K562 (cell line): Measurements from ENCODE around the gene ZNF324B. TPM values are rescaled to one million over a fixed set of nuclear protein-coding genes. Genes with fewer than 3 reads are reported as not detected.

Experiments used
- HNRNPLL ChIP-seq: fragments of 200-400 bp; formaldehyde crosslinking; IDR thresholded peaks from 2 replicates; pipeline ENCODE4 v1.6.1; 2017; ENCODE audit warnings: low read length, low read depth, mild to moderate bottlenecking; ENCODE audit not compliant: poor library complexity, severe bottlenecking
- KLF16 ChIP-seq: IDR thresholded peaks from 2 replicates; pipeline ENCODE4 v1.6.1; 2016; ENCODE audit warnings: antibody characterized with exemption
- NFE2 ChIP-seq: IDR thresholded peaks from 2 replicates; pipeline ENCODE4 v1.6.1; 2014; ENCODE audit warnings: antibody characterized with exemption, low read depth
- RFX1 ChIP-seq: fragments of 450-650 bp; IDR thresholded peaks from 2 replicates; pipeline ENCODE4 v1.6.1; 2016; ENCODE audit warnings: mild to moderate bottlenecking, moderate library complexity
- TCF7L2 ChIP-seq: fragments of 150-350 bp; IDR thresholded peaks from 2 replicates; pipeline ENCODE4 v1.6.1; 2016; ENCODE audit warnings: low read depth, mild to moderate bottlenecking, low read length, moderate library complexity
- ZFPM2 ChIP-seq: fragments of 250-450 bp; sonication (Bioruptor Pico); IDR thresholded peaks from 2 replicates; pipeline ENCODE4 v1.5.1; 2022; ENCODE audit warnings: mild to moderate bottlenecking
- ZNF778 ChIP-seq: fragments of 450-650 bp; formaldehyde crosslinking; IDR thresholded peaks from 2 replicates; pipeline ENCODE4 v1.4.0; 2020; ENCODE audit warnings: mild to moderate bottlenecking, moderate library complexity
- polyA plus RNA-seq, 8 experiments: library from polyadenylated mRNA; depleted of rRNA in 4 of 8; stranded (reverse) in 5 of 8; unstranded in 3 of 8; fragments of >200 nt; fragmentation: Nextera tagmentation in 2 of 8; fragmentation: Illumina TruSeq in 1 of 8; extraction: Ambion mirVana in 2 of 8; extraction: Trizol in 1 of 8; gene quantifications; 2 replicates each; pipeline versions ENCODE4 v1.2.1 to v1.2.3, GENCODE V29; 2011 to 2014; ENCODE audit warnings: inconsistent platforms in 1 of 8, missing spikeins in 1 of 8
- total RNA-seq, 7 experiments: library from RNA; depleted of rRNA in 6 of 7; stranded (reverse); fragments of >200 nt in 6 of 7; fragmentation: Illumina TruSeq in 2 of 7; extraction: Trizol in 2 of 7; gene quantifications; 2 replicates each; pipeline versions ENCODE4 v1.2.1 to v1.2.3, GENCODE V29; 2011 to 2021; ENCODE audit warnings: low replicate concordance in 1 of 7
- TF ChIP-seq, protein P1 (sequence below), 2 experiments: IDR thresholded peaks in 1 of 2; conservative IDR thresholded peaks in 1 of 2; 2 replicates each; pipeline ENCODE4 v1.6.1; 2016; ENCODE audit warnings: low read depth in 2 of 2, mild to moderate bottlenecking in 1 of 2, missing compliant biosample characterization in 1 of 2, missing genetic modification characterization in 1 of 2, moderate library complexity in 1 of 2
- TF ChIP-seq, protein P2 (sequence below): sonication (generic); formaldehyde crosslinking; IDR thresholded peaks from 2 replicates; pipeline ENCODE4 v1.8.0; 2022; ENCODE audit warnings: mild to moderate bottlenecking, missing genetic modification reagents, borderline replicate concordance
- TF ChIP-seq, protein P3 (sequence below): fragments of 200-600 bp; sonication (generic); IDR thresholded peaks from one replicate; pipeline ENCODE4 v1.6.1; 2012; ENCODE audit warnings: mild to moderate bottlenecking, low read depth, low read length, inconsistent platforms

The ZNF324B gene
- total and polyA plus RNA-seq, 9 of the 15 experiments (the other 6 are each of a cell fraction or from before 2014, with no cell fraction given), result 0.20 to 13.5 (median 5.7) TPM

GRCh38 chr19:58451358-58452101, at the start of gene ZNF324B (continued):
- TF ChIP-seq HNRNPLL, result peak; percentile 87
- no peak for TF ChIP-seq KLF16
- TF ChIP-seq, protein P1, sequence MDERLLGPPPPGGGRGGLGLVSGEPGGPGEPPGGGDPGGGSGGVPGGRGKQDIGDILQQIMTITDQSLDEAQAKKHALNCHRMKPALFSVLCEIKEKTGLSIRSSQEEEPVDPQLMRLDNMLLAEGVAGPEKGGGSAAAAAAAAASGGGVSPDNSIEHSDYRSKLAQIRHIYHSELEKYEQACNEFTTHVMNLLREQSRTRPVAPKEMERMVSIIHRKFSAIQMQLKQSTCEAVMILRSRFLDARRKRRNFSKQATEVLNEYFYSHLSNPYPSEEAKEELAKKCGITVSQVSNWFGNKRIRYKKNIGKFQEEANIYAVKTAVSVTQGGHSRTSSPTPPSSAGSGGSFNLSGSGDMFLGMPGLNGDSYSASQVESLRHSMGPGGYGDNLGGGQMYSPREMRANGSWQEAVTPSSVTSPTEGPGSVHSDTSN (CRISPR knock-in tag; IDR thresholded peaks at IDR 0.05; ENCODE audit: low read depth), result no peak
- TF ChIP-seq, protein P1 (tag; conservative IDR thresholded peaks at IDR 0.05; ENCODE audit: low read depth), result peak; percentile 50
- TF ChIP-seq, protein P2, sequence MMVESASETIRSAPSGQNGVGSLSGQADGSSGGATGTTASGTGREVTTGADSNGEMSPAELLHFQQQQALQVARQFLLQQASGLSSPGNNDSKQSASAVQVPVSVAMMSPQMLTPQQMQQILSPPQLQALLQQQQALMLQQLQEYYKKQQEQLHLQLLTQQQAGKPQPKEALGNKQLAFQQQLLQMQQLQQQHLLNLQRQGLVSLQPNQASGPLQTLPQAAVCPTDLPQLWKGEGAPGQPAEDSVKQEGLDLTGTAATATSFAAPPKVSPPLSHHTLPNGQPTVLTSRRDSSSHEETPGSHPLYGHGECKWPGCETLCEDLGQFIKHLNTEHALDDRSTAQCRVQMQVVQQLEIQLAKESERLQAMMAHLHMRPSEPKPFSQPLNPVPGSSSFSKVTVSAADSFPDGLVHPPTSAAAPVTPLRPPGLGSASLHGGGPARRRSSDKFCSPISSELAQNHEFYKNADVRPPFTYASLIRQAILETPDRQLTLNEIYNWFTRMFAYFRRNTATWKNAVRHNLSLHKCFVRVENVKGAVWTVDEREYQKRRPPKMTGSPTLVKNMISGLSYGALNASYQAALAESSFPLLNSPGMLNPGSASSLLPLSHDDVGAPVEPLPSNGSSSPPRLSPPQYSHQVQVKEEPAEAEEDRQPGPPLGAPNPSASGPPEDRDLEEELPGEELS (CRISPR knock-in tag), result peak; percentile 38; the same call in 1 of the 2 replicates
- no peak for TF ChIP-seq NFE2
- TF ChIP-seq TCF7L2, result no peak
- TF ChIP-seq RFX1, result peak; percentile 99
- 0 out of 2 replicates have a peak, but pooled peaks have one; percentile 51 for TF ChIP-seq ZFPM2 (CRISPR knock-in tag)
- TF ChIP-seq, protein P3, sequence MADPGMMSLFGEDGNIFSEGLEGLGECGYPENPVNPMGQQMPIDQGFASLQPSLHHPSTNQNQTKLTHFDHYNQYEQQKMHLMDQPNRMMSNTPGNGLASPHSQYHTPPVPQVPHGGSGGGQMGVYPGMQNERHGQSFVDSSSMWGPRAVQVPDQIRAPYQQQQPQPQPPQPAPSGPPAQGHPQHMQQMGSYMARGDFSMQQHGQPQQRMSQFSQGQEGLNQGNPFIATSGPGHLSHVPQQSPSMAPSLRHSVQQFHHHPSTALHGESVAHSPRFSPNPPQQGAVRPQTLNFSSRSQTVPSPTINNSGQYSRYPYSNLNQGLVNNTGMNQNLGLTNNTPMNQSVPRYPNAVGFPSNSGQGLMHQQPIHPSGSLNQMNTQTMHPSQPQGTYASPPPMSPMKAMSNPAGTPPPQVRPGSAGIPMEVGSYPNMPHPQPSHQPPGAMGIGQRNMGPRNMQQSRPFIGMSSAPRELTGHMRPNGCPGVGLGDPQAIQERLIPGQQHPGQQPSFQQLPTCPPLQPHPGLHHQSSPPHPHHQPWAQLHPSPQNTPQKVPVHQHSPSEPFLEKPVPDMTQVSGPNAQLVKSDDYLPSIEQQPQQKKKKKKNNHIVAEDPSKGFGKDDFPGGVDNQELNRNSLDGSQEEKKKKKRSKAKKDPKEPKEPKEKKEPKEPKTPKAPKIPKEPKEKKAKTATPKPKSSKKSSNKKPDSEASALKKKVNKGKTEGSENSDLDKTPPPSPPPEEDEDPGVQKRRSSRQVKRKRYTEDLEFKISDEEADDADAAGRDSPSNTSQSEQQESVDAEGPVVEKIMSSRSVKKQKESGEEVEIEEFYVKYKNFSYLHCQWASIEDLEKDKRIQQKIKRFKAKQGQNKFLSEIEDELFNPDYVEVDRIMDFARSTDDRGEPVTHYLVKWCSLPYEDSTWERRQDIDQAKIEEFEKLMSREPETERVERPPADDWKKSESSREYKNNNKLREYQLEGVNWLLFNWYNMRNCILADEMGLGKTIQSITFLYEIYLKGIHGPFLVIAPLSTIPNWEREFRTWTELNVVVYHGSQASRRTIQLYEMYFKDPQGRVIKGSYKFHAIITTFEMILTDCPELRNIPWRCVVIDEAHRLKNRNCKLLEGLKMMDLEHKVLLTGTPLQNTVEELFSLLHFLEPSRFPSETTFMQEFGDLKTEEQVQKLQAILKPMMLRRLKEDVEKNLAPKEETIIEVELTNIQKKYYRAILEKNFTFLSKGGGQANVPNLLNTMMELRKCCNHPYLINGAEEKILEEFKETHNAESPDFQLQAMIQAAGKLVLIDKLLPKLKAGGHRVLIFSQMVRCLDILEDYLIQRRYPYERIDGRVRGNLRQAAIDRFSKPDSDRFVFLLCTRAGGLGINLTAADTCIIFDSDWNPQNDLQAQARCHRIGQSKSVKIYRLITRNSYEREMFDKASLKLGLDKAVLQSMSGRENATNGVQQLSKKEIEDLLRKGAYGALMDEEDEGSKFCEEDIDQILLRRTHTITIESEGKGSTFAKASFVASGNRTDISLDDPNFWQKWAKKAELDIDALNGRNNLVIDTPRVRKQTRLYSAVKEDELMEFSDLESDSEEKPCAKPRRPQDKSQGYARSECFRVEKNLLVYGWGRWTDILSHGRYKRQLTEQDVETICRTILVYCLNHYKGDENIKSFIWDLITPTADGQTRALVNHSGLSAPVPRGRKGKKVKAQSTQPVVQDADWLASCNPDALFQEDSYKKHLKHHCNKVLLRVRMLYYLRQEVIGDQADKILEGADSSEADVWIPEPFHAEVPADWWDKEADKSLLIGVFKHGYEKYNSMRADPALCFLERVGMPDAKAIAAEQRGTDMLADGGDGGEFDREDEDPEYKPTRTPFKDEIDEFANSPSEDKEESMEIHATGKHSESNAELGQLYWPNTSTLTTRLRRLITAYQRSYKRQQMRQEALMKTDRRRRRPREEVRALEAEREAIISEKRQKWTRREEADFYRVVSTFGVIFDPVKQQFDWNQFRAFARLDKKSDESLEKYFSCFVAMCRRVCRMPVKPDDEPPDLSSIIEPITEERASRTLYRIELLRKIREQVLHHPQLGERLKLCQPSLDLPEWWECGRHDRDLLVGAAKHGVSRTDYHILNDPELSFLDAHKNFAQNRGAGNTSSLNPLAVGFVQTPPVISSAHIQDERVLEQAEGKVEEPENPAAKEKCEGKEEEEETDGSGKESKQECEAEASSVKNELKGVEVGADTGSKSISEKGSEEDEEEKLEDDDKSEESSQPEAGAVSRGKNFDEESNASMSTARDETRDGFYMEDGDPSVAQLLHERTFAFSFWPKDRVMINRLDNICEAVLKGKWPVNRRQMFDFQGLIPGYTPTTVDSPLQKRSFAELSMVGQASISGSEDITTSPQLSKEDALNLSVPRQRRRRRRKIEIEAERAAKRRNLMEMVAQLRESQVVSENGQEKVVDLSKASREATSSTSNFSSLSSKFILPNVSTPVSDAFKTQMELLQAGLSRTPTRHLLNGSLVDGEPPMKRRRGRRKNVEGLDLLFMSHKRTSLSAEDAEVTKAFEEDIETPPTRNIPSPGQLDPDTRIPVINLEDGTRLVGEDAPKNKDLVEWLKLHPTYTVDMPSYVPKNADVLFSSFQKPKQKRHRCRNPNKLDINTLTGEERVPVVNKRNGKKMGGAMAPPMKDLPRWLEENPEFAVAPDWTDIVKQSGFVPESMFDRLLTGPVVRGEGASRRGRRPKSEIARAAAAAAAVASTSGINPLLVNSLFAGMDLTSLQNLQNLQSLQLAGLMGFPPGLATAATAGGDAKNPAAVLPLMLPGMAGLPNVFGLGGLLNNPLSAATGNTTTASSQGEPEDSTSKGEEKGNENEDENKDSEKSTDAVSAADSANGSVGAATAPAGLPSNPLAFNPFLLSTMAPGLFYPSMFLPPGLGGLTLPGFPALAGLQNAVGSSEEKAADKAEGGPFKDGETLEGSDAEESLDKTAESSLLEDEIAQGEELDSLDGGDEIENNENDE, result no peak
- no peak for TF ChIP-seq ZNF778 (CRISPR knock-in tag)
